Activated CD8-positive, alpha-beta memory T cell treated with anti-CD3 and anti-CD28 coated beads for 48 hours (primary cell): Measurements from ENCODE around the gene TMOD3.

Experiments used
- DNase-seq, 3 experiments: peaks; one replicate each; pipeline ENCODE4 v3.0.0-alpha.2; 2020; ENCODE audit warnings: low read depth in 2 of 3, low spot score in 2 of 3

The TMOD3 gene

GRCh38 chr15:51825698-51826097 is 3.8 kb upstream of the TMOD3 start:
- DNase-seq = no peak

GRCh38 chr15:51828621-51829375 is 655 bp upstream of the TMOD3 start:
- no peak for DNase-seq

- no peak for DNase-seq
Observed at GRCh38 chr15:51830276-51830806, 888 bp downstream of the TMOD3 start.

- DNase-seq = no peak
Observed at GRCh38 chr15:51833772-51834171, 4.3 kb downstream of the TMOD3 start.

GRCh38 chr15:51837792-51838251 is 8.4 kb downstream of the TMOD3 start:
- no peak for DNase-seq

- no peak for DNase-seq
Observed at GRCh38 chr15:51838270-51838669, 8.8 kb downstream of the TMOD3 start.

GRCh38 chr15:51840692-51841091 is 11.2 kb downstream of the TMOD3 start:
- no peak for DNase-seq

GRCh38 chr15:51841406-51842040 is 12.1 kb downstream of the TMOD3 start:
- DNase-seq = no peak

- DNase-seq = no peak
Observed at GRCh38 chr15:51842265-51842664, 12.8 kb downstream of the TMOD3 start.

- DNase-seq = no peak
Observed at GRCh38 chr15:51842852-51843737, 13.6 kb downstream of the TMOD3 start.

- DNase-seq = no peak
Observed at GRCh38 chr15:51844747-51845426, 15.4 kb downstream of the TMOD3 start.

- DNase-seq = no peak
Observed at GRCh38 chr15:51846066-51846462, 16.6 kb downstream of the TMOD3 start.

GRCh38 chr15:51846463-51847230 is 17.2 kb downstream of the TMOD3 start:
- DNase-seq = no peak

- no peak for DNase-seq
Observed at GRCh38 chr15:51848811-51849210, 19.4 kb downstream of the TMOD3 start.

- DNase-seq = no peak
Observed at GRCh38 chr15:51849860-51850259, 20.4 kb downstream of the TMOD3 start.

- no peak for DNase-seq
Observed at GRCh38 chr15:51853998-51854397, 24.5 kb downstream of the TMOD3 start.

GRCh38 chr15:51855612-51856011 is 26.2 kb downstream of the TMOD3 start:
- DNase-seq = no peak

- no peak for DNase-seq
Observed at GRCh38 chr15:51856714-51857380, 27.4 kb downstream of the TMOD3 start.

- peak in 1 of 3 experiments; percentile 25 for DNase-seq
Observed at GRCh38 chr15:51861557-51862359, 32.3 kb downstream of the TMOD3 start.
